GM21528 (cell line): ENCODE data around the gene DYSF.

Source experiments
- ATAC-seq: cut with Tn5 transposase; IDR thresholded peaks from one replicate; pipeline ENCODE4 v1.9.1; 2021; ENCODE audit warnings: mild to moderate bottlenecking, moderate library complexity; ENCODE audit not compliant: unreplicated experiment, low FRiP score

Gene DYSF

GRCh38 chr2:71596011-71596410, 142.7 kb downstream of the DYSF start:
- no peak for ATAC-seq

GRCh38 chr2:71597756-71598155, 144.4 kb downstream of the DYSF start:
- no peak for ATAC-seq

DNA sequence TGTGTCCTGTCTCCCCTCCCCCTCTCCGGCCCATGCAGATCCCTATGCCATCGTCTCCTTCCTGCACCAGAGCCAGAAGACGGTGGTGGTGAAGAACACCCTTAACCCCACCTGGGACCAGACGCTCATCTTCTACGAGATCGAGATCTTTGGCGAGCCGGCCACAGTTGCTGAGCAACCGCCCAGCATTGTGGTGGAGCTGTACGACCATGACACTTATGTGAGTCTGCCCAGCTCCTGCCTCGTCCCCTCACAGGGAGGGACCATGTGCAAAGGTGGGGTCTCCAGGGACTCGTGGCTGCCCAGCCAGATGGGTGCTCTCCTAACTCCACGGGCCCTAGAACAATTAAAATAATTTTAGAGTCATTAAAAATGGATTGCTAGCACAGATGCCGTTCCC, 145.2 kb downstream of the DYSF start:
- ATAC-seq = no peak

DNA sequence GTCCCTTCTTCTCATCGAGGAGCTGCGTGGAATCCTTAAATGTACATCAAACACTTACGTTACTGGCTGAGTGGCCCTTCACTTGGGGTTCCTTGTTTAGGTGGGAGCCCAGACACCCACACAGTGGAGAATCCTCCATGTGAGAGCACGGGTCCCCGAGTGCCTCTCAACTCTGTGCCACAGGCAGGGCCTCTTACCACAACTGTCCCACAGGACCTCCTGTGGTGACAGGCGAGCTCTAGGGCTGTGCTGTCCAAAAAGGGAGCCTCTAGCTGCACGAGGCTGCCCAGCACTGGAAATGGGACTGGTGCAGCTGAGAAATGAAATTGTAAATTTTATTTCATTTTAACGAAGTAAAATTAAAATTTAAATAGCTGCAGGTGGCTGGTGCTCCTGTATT, 145.7 kb downstream of the DYSF start:
- no peak for ATAC-seq

GRCh38 chr2:71599646-71600236, 146.4 kb downstream of the DYSF start:
- no peak for ATAC-seq

DNA sequence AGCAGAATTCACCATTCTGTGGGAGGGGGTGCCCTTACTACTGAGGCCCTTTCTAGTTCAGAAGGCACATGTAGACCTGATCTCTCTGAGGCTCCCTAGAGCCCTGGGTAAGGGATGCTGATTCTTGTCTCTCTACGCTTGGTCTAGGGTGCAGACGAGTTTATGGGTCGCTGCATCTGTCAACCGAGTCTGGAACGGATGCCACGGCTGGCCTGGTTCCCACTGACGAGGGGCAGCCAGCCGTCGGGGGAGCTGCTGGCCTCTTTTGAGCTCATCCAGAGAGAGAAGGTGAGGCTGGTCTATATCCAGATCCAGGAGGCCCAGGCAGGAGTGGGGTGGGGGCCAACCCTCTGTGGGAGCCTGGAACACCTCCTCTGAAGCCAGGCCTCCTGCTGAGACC, 147.2 kb downstream of the DYSF start:
- ATAC-seq = no peak

DNA sequence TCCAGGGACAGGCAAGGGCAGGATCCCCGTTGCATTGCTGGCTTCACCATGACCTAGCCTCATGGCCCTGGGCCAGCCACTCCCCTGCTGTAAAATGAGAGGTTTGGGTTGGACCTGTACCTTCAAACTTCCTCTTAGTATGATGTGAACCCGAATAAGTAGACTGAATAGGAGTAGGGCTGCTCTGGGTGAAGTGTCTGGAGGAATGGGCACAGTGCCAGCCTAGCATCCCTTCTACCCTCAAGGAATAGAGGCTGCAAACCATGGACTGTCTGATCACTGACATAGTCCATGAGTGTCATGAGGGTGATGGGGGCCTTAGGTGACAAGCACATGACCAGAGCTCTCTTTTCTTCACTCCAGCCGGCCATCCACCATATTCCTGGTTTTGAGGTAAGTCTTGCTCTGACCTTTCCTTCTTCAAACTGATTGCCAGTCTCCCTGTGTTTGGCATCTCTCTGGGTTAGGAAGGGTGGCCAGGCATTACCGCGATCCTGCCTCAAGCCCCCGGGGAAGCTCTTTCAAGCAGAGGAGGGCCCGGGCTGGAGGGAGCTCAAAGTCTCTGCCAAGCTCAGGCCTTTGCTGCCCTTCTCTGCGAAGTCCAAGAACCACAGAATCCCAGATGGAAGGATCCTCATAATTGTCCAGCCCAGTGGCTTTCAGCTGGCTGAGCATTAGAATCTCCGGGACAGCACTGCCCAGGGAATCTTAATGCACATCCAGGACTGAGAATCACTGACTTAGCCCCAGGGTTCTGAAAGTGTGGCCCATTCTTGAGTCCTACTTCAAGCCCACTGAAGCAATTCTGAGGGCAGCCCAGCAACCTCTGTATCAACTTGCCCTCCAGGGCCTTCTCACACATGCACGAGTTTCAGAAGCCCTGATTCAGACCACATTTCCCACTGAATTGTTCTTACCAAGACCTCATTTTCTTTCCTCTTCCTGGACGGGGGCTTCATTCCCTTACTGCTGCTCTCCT, 148.1 kb downstream of the DYSF start:
- no peak for ATAC-seq

GRCh38 chr2:71602115-71602495, 148.7 kb downstream of the DYSF start:
- ATAC-seq = no peak

DNA sequence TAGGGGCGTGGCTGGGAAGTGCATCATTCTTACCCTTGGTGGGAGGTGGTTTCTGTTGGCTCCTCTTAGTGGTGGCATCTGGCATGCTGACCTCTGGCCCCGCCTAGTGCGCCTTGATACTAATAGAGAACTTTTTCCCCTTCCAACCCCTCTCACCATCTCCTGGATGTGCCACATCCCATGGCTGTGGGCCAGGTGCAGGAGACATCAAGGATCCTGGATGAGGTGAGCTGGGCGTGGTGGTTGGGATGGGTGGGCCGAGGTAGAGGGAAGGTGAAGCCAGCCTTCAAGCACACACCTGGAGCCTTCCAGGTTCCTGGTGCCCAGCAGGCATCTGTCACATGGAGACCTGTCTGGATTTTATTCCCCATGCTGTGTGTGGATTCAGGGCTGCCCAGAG, 149.2 kb downstream of the DYSF start:
- no peak for ATAC-seq

DNA sequence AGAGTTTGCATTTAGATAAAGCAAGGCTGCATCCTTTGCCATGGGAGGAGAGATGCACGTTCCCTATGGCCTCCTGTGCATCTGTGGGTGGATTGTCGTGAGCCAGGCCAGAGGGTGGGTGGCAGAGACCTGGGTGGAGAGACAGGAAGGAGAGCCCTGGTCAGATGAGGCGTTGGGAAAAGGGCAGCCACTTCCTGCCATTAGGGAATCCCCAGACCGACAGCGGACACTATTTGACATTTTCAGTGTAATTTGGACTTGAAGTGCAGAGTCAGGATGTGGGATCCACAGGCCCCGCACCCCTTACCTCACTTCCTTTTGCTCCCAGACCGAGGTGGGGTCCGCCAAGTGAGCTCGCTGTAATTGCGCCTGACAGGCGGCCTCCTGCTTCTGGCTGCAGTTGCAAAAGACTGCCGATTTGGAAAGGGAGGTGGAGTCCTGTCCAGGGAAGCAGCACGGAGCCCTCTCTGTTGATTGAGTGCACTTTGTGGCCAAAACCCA, 150.0 kb downstream of the DYSF start:
- ATAC-seq = no peak

DNA sequence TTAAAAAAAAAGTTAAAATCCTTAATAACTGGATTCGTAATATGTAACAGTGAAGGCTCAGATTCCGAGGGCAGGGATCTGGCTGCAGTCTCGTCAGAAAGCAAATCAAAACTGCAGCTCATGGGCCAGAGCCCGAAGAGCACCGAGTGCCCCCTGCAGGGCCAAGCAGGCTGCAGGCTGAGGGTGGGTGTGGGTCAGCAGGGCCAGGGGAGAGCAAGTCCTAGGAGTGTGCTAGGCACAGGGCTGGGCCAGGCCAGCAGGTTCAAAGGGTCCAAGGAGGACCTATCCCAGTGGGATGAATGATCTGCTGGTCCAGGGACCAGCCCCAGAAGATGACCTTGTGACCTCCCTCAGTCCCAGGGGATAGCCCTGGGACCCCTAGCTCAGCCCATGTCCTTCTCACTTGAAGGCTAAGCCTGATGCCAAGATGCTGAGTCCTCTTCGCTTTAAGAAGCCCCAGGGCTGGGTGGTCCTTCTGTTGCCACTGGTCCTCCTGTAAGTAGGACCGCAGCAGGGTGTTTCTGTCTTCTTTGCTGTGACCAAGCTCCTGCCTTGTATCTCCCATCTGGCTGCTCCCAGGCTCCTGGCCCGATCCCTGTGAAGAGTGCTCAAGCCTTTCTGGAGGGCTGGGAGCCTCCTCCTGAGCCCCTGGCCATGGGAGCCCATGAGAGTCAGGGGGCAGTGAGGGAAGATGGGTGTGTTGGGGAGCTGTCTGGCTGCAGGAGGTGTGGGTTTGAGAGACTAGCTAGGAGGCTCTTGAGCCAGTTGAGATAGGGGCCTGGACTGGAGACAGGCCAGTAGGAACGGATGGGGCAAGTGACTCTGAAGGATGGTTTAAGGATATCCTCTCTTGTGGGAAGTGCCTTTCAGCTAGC, 150.7 kb downstream of the DYSF start:
- no peak for ATAC-seq

DNA sequence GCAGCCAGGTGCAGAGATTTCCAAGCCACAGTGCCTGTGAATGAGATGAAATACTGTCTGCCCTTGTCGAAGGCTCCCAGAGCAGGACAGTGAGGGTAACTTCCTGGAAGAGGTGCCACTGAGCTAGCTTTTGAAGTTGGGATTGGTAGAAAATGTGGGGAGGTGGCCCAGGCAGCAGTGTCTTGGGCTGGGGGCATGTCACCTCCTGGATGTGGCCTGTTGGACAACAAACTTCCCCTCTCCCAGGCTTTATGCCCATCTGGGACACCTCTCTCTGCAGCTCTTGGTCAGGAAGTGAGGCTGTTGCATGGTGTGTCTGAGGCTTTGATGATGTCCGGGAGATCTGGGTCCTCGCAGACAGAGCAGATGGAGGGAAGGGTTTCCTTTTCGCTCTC, 151.4 kb downstream of the DYSF start:
- no peak for ATAC-seq

DNA sequence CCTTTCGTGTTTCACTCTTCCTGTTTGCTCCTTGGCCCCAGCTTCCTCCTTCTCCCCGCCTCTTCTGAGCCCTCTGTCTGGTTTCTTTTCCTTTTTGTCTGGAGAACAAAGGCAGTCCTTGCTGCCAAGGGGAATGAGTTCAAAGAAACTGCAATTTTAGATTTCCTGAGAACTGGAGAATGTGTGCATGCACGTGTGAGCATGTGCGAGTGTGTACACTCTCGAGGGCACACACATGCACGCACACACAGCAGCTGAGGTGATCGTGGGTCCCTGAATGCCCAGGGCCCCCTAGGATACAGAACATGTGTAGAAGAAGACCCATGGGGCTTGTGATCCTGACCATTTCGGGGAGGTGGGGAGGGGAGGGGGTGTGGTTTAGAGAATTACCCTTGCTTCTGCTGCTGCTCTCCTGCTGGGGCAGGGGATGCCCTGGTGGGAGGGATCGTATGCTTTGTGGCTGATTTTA, 151.8 kb downstream of the DYSF start:
- no peak for ATAC-seq

DNA sequence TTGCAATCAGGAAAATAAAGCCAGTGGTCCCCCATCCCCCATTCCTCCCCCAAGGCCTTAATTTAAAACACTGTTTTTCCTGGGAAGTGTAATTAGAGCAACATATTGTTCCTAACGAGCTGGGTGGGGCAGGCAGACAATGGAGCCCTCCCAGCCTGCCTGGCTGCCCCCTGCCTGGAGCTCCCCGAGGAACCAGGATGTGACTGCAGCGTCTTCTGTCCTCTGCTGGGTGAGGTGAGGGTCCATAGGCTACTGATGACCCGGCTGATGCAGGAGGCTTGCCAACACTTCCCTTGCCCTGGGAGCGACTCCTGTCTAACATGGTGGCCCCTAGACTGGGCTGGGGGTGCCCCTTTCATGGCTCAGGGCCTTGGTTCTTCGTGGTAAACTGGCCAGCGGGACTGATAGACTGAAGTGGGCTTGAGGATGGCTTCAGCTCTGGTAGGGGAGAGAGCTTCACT, 152.4 kb downstream of the DYSF start:
- no peak for ATAC-seq

GRCh38 chr2:71606244-71606643, 152.9 kb downstream of the DYSF start:
- no peak for ATAC-seq

- ATAC-seq = no peak
Observed at GRCh38 chr2:71607151-71607889, 154.0 kb downstream of the DYSF start.

- ATAC-seq = no peak
Observed at GRCh38 chr2:71608034-71608433, 154.7 kb downstream of the DYSF start.

DNA sequence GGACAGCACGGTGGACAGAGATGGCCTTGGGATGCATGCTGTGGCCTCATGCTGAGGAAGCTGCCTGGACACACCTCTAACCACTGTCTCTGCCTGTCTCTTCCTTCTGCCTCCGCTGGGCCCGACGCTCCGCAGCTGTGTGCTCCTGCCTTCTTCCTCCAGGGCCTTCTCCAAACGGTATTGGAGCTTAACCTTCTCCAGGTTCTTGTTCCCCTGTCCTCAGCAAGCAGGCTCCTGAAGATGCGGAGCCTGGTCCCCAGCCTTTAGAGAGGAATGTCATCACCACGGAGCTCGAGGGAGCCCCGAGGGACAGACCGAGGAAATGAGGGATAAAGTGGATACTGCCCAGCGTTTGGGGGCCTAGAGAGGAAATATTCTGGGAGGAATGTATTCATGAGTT, 155.1 kb downstream of the DYSF start:
- no peak for ATAC-seq

DNA sequence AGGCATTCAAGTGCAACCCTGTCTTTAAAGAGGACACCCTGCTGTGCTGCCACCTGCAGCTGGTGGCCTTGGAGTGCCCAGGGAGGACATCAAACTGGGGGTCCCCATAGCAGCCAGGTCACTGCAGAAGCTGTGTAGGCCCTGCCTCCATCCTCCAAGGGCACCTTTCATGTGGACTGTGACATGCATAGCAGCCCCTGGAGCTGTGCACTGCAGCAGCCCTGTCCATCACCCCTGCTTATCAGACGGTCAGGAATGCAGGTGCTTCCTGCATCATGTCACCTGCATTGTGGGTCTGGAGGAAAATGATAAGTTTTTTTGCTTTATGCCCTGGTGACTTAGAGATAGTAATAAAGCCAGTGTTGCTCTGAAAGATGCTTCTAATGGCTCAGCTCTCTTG, 155.7 kb downstream of the DYSF start:
- ATAC-seq = no peak

- no peak for ATAC-seq
Observed at GRCh38 chr2:71609441-71609840, 156.1 kb downstream of the DYSF start.
